GM21717 (cell line): Measurements from ENCODE around the gene GFOD1.

Source experiments
- ATAC-seq: cut with Tn5 transposase; IDR thresholded peaks from one replicate; pipeline ENCODE4 v1.9.1; 2021; ENCODE audit warnings: mild to moderate bottlenecking, moderate library complexity; ENCODE audit not compliant: unreplicated experiment

The GFOD1 gene

DNA sequence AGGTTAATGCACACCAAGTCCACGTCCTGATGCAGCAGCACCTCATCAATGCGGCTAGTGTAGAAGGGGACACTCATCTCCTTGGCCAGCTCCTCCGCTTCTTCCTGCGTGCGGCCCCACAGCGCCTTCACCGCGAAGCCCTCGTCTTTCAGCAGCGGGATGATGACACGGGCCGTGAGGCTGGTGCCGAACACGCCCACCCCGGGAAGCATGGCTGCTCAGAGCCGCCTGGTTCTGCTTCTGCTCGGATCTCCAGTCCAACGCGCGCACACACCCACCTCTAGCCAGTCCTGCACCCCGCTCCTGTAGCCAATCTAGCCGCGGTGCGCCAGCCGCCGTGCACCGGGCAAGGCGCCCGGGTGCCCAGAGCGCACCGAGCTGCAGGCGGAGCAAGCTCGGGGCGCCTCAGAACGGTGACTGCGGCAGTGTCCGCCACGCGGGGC is 700 bp downstream of the GFOD1 start:
- ATAC-seq: peak; percentile 31

DNA sequence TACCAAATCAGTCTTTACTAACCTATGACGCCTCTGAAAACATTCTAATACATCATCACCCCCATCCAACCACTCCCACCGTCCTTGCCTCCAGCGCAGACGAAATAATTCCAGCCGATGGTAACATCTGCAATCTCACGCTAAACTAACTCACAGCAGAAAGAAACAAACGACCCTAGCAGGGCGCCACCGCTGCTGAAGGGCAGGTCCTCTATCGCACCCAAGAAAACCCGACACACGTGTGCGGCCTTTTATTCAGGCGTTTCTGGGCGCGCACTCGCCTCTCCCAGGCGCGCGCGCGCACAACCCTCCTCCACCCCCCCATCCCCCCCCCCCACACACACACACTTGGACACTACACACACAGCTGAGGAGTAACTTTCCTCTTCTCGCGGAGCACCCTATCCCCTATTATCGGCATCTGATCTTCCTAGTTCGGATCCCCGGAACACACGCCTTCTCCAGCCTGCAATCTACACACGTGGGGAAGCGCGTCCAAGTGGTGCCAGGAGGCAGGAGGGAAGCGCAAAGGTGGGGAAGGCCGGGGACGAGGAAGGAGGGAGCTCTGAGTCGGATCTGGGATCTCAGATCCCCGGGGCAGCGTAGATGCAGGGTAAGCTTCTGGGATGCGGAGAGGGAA is 1.4 kb downstream of the GFOD1 start:
- ATAC-seq: no peak

DNA sequence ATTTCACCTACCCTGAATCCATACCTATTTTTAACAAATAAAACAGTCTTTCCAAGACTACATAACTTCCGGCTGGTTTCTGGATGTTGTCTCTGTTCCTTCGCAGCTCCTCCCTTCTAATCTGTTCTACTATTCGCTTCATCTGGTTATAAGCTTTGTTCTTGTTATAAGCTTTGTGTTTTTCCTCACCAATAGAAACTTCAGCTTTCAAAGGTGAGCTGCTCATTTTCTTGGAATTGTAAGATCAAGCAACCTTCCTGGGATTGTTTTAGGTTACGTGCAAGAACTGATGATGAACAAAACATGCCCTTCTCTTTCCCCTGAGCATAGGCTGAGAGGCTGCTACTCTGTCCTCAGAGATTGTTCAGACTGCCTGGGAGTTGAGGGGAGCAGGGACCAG is 2.1 kb downstream of the GFOD1 start:
- ATAC-seq: no peak

DNA sequence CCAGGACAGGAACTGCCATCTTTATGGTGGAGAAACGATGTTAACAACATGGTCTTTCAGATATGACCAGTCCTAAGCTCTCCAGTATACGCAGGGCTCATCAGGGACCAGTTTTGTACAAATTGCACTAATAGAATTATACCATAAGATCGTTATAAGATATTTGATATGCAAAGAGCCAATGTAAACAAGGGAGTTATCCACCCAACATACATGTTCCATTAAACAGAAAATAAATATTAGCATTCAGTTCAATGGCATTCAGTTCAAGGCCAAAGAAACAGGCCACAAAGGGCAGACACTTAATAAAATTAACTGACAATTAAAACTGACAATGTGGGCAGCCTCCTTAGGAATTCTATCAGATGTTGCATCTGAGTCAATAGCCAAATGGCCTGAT is 2.6 kb downstream of the GFOD1 start:
- ATAC-seq: no peak

DNA sequence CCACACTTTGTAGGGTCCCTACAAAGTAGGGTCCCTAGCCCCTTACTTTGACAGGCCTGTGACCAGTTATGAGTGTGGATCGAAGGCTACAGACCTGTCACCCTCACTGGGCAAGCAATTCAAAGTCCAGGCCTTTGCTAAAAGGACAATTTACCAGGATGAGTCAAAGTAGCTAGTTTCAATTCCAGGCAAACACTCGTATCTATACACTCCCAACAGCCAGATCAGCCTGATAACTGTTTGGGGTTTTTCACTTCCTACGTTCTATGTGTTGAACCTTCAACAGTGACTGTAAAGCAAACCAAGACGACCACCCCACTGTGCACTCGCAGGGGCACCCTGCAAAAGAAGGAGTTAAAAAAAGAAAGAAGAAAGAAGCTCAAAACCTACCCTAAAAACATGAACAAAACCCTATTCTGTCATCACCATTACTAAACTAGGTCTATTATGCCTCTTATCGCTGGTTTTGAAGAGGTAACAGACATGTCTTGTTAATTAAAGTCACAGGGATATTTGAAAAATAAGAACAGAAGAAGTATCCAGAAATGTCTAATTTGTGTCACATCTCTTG is 3.2 kb downstream of the GFOD1 start:
- no peak for ATAC-seq

DNA sequence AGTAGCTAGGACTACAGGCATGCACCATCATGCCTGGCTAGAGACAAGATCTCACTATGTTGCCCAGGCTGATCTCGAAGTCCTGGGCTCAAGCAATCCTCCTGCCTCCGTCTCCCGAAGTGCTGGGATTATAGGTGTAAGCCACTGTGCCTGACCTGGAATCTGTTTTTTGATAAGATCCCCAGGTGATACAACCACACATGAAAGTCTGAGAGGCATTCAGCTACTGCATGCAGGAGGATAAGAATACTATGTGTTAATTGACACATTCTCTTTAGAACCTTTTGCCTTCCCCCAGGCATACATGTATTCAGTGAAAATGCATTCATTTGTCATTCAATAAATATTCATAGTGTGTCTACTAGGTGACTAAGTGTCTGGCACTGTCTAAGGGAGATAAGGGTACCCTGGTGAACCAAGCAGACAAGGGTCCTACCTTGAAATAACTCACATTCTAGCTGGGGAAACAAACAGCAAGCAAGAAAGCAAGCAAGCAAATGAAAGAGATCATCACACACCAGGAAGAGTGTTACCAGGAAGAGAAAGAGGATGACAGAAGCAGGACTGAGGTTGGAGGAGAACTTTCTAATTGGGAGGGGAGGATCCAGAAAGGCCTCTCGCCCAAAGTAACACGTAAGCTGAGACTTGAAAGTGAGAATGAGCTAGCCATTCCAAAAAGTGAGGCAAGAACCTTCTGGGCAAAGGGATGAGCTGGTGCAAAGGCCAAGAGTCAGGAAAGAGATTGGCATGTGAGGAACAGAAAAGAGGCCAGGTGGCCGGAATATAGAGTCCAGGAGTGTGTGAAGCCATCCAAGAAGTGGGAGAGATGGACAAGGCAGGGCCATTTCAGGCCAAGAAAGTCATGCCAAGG is 6.5 kb downstream of the GFOD1 start:
- no peak for ATAC-seq

DNA sequence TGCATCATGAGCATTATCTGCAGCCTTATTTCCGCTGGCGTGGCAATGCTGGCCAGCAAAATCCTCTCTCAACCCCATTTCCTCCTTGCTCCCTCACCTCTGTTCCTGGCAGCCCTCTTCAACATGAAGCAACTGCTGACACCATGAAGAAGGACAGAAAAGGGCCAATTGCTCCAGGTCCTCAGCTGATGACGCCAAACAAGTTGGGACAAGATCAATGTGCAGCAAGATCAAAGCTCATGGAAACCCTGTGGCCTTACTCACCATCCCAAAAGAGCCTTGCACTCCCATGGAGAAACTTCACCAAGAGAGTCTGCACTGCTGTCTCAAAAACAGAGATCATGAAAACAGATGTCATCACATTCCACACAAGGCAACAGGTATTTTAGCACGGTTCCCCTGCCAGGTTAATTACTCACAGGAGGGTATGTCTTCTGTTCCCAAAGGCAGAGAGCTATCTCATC is 7.4 kb downstream of the GFOD1 start:
- no peak for ATAC-seq

DNA sequence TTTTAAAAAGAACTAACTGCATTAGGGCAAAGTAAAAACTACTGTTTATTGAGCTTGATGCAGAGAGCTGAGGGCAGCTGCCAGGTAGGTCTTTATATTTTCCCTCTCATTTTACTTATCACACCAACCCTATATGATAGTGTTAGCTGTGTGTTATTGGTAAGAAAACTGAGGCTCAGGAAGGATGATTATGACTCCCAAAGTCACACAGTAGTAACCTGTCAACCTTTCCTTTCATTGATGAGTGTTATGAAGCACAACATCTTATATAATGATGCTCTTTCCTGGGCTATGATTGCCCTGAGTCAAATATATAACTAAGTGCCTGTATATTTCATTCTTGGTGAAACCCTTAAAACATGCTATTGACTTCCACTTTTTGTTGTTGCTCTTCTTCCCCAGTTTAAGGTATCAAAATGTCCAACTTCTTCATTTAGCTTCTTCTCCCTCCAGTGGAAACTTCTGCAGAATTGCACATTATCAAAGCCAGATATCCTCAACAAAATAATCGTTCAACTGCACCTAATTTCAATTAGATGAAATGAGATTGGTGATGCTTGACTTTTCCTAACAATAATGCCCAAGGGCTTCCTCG is 8.1 kb downstream of the GFOD1 start:
- no peak for ATAC-seq

DNA sequence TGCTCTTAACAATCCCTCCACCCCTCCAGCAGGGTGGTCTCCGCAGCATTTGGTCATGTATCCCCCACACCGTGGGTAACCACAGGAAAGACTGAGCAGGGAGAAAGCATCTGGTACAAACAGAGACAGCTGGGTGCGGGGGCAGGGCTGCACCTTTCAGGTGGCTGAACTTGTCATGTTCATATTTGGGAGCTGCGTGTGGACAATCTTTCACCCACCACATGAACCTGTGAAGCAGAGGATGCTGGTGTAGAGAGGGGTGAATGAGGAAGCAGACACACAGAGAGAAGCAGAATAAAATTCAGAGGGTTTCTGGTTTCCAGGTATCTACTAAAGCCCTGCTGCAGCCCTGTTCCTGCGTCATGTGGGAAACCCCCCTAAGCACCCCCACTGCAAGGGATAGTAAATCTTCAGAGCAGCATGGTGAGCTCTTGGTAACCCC is 8.9 kb downstream of the GFOD1 start:
- ATAC-seq: no peak

DNA sequence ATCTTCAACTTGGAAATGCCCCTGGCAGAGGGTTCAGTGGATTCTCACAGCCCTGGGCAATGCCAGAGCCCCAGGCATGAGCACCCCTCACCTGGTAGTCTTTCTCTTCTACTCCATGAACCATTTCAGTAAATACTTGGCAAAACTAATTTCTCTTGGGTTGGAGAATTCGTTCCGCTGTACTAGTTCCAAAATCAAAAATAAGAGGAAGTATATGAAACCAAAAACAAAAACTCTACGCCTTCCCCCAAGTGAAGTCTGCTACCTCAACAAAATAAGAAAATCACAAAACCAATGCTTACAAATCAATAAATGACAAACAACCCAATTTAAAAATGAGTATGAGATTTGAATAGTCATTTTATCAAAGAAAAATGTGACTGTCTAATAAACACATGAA is 12.6 kb downstream of the GFOD1 start:
- no peak for ATAC-seq

DNA sequence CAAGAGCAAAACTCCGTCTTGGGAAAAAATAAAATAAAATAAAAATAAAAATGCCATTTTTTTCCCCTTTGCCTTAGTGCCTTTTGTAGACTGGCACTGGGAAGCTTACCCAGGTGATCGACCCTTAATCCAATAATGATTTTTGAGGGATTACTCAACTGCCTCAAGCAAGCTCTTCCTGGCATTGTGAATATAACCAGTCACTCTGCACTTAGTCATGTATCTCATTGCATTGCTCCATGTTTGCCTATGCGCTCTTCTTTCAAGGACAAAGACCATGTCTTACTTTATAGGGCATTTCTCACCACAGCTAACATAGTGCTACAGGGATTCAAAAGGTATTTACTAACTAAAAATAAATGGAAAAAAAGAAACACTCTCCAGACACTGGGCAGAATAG is 13.0 kb downstream of the GFOD1 start:
- ATAC-seq: no peak

DNA sequence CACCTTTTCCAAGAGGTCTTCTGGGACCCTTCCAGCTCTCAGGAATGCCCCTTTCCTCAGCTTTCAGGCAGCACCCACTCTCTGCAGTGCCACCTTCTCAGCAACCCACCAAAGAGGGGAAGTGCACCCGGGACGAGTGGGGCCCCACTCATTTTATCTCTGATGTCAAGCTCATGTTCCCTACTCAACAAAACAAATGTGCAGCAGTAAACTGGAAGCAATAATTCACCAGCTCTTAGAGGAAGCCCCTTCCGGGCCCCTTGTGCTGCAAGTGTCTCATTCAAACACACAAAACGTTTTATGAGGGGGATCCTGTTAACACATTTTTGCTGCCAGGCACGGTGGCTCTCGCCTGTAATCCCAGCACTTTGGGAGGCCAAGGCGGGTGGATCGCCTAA is 13.6 kb downstream of the GFOD1 start:
- no peak for ATAC-seq

DNA sequence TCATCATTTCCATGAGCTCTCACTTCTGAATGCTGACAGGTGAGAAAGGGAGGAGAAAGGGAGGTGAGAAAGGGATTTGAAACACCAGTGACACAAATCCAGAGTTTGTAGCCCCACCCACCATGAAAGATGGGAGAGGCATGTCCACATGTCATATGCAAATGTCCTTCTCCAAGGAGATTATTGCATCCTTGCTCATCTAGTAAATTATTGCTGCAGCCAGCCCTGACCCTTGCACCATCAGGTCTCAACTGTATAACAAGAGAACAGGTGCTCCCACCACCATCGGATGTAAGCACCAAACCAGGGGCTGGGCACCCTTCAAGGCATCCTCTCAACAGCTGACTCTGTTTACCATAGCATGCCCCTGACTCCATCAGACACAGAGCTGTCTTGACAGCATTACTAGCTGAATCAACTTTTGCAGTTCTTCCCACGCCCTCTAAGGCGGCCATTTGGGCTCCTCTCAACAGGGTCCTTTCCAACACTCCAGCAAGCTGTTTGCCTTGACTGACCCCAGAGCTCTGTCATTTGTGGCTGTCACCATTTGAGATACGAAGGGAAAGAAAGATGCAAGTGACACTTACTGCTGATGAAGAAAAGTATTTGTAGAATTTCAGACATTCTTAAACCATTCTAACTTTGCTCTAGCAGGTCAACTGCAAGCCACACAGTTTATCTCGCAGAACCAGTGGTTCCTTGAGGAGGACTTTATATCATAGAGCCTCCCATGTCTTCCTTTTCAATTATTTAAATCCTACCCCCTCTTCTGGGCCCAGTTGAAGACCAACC is 14.2 kb downstream of the GFOD1 start:
- ATAC-seq: no peak

DNA sequence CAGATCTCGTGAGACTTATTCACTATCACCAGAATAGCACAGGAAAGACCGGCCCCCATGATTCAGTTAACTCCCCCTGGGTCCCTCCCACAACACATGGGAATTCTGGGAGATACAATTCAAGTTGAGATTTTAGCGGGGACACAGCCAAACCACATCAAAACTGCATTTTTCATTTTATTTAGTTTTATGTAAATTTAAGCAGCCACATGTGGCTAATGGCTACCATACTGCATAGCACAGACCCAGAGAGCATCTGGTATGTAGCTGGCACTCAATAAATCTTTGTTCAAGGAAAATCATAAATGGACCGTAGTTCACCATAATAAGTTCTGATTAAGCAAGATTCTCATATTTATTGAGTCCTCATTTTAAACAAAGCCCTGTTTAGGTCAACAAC is 15.3 kb downstream of the GFOD1 start:
- no peak for ATAC-seq

DNA sequence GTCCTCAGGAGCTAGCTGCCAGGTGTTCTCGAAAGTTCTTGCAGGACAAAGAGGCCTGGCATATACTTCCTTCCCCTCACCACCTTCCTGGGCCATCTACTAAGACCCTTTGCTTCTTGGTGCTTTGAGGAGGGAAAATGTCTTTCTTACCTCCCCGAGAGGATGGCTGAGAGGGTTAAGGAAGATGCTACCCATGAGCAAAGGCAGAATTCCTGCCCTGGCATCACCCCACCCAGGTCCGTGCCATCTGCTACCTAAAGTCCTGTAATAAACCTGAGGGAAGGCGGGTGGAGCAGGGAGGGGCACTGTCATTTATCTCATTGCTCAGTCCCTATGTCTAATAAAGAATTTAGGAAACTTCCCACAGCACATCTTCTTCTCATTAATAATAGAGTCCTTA is 16.2 kb downstream of the GFOD1 start:
- ATAC-seq: no peak

DNA sequence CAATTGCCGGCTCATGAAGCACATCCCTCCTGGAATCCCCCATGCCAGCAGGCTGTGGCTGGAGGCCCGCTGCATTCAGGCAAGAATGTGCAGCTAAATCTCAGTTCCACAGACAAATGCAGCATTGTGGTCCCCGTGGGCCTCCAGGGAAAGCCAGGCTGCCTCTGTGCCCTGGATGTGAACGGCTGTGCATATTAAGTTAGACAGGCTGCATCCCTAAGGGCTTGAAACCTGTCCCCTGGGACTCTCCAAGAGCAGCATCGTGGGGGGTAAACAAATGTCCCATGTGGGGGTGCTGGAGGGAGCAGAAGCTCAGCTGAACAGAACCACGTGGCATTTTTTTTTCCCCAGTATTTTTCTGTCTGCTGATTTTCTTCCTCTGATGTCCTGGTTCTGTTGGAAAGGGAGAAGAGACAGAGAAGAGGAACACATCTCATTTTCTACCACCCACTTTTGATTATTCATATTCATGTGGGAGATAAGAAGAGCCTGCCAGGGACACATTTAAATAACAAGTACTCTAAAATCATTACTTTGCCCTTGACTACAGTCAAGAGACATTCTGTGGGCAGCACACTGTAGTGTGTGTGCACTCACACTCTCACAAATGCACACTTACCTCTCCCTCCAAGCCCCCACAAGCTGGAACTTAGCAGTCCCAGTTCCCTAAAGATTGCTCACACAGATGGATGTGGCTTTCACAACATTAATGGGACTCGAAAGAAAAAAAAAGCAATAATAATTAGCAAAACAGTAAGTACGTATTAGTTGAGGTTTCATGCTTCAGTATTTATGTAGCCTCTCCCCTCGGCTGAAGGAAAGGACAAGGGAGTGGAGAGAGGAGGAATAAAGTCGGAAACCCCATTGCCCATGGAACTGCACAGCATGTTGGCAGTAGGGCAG is 16.9 kb downstream of the GFOD1 start:
- ATAC-seq: no peak

DNA sequence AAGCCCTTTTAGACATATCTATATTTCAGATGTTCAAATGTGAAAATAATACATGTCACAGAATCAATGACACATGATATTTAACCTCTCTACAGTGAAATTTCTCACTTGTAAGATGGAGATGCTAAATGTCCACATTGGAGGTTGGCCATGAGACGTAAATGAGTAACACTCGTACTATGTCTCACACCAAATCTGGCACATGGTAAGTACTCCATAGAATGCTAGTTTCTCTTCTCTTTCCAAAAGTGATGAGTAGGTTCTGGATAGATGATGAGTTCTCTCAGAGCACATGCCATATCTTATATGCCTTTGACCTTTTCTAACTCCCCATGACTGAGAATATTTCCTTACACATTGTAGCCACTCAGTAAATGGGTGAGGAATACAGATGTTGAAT is 17.7 kb downstream of the GFOD1 start:
- no peak for ATAC-seq

DNA sequence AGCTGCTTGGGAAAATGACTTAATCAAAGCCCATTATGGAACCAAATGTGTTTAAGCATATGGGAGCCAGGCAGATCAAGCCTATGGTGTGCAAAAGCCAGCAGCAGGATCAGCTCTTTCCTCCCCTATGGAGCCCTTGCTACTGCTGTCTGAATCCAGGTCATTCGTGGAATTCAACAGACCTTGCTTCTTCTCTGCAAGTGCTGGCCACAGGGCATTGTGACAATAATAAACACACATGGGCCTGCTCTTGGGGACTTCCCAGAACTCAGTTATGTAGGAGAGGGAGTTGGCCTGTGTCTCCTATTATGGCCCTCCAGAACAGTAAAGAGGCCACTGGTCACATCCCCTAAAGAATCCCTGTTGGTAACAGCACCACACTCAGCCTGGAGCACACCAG is 18.6 kb downstream of the GFOD1 start:
- no peak for ATAC-seq

DNA sequence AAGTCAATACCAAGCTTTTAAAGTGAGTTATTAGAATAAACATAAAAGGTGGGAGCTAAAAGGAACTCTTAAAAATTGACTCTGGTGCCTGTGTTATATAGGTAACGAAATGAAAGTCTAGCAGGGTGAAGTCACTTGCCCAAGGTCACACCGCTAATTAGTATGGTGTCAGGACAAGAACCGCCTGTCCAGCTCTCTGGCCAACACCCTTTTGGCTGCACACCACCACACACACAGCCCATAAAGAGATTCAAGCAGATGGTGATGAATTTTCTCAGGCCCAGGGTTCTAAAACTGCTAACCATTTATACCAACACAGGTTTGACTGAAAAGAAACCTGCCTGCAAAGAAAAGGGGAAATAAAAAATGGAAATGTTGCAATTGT is 20.2 kb downstream of the GFOD1 start:
- no peak for ATAC-seq
